Calu3 (cell line): Measurements from ENCODE around the gene BCL2L14. TPM values are rescaled to one million over a fixed set of nuclear protein-coding genes. Genes with fewer than 3 reads are reported as not detected.

Experiments used
- BruUV-seq: library from RNA; stranded (reverse); fragments of 400-500 nt; replicated peaks from 2 replicates; lab custom pipeline; 2021; lab: Mats Ljungman, UMichigan
- CTCF ChIA-PET: fragments of 300-600 bp; sonication (Branson Sonifier 250); formaldehyde crosslinking; loops from one replicate; lab custom pipeline; 2022; ENCODE audit warnings: antibody characterized with exemption; lab: Charles Lee
- DNase-seq: peaks from one replicate; pipeline ENCODE4 v3.0.0; 2022
- H3K27ac Mint-ChIP-seq: one replicate; pipeline ENCODE4 v1.8.0; 2022; ENCODE audit warnings: mixed read lengths; ENCODE audit not compliant: unreplicated experiment
- H3K27me3 Mint-ChIP-seq: one replicate; pipeline ENCODE4 v1.8.0; 2022; ENCODE audit warnings: mixed read lengths; ENCODE audit not compliant: unreplicated experiment
- H3K36me3 Mint-ChIP-seq: one replicate; pipeline ENCODE4 v1.8.0; 2022; ENCODE audit warnings: mild to moderate bottlenecking, moderate library complexity, mixed read lengths; ENCODE audit not compliant: insufficient read depth, unreplicated experiment
- H3K4me1 Mint-ChIP-seq: one replicate; pipeline ENCODE4 v1.8.0; 2022; ENCODE audit warnings: mild to moderate bottlenecking, low read depth, mixed read lengths; ENCODE audit not compliant: unreplicated experiment
- H3K4me3 Mint-ChIP-seq: one replicate; pipeline ENCODE4 v1.8.0; 2022; ENCODE audit warnings: mild to moderate bottlenecking, low read depth, moderate library complexity, mixed read lengths; ENCODE audit not compliant: unreplicated experiment
- H3K9me3 Mint-ChIP-seq: one replicate; pipeline ENCODE4 v1.8.0; 2022; ENCODE audit warnings: low read depth, mixed read lengths; ENCODE audit not compliant: unreplicated experiment
- intact Hi-C: fragments of 100-400 bp; cut with micrococcal nuclease; formaldehyde crosslinking; loops from one replicate; pipeline ENCODE4 v1.10.0; 2022; ENCODE audit not compliant: unreplicated experiment
- total RNA-seq: library from RNA; stranded (reverse); gene quantifications from 2 replicates; pipeline ENCODE4 v1.2.3, GENCODE V29; 2022
- TF ChIP-seq, protein P1 (sequence below): fragments of 200-600 bp; IDR thresholded peaks from one replicate; pipeline ENCODE4 v1.8.0; 2022; ENCODE audit warnings: antibody characterized with exemption; ENCODE audit not compliant: unreplicated experiment

The BCL2L14 gene
- total RNA-seq, 1 experiment from 2014 or later = 5.5 TPM

DNA sequence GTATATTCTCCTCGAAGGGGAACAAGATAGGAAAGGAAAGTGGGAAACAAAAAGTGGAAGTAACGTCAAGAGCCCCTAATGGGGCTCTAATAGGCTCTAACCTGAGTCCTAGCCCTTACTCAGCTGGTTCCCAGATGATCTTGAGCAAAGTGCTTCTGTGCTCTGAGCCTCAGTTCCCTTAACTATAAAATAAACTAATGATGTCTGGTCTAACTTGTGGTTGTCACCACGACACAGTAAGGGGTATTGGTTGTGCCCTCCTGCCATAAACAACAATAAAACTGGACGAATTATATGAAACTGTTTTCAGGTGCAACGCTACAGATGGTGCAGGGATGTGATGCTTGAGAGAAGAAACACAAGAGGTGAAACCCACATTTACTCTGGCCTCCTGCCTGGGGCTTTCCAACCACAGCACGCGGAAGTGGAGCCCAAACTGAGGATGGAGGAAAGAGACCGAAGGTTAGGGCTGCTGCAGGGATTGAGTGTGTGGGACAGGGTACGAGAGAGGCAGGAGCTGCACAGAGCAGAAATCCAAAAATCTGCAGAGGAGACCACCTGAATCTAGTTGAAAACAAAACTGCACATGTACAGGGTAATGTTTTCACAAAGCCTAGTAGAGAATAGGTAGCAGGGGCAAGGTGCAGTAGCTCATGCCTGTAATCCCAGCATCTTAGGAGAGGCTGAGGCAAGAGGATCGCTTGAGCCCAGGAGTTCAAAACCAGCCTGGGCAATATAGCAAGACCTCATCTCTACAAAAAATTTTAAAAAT lies 45.6 kb upstream of the BCL2L14 start:
- no peak overlapping the region for H3K4me3 Mint-ChIP-seq
- no TSS peak for BruUV-seq
- TF ChIP-seq, protein P1, sequence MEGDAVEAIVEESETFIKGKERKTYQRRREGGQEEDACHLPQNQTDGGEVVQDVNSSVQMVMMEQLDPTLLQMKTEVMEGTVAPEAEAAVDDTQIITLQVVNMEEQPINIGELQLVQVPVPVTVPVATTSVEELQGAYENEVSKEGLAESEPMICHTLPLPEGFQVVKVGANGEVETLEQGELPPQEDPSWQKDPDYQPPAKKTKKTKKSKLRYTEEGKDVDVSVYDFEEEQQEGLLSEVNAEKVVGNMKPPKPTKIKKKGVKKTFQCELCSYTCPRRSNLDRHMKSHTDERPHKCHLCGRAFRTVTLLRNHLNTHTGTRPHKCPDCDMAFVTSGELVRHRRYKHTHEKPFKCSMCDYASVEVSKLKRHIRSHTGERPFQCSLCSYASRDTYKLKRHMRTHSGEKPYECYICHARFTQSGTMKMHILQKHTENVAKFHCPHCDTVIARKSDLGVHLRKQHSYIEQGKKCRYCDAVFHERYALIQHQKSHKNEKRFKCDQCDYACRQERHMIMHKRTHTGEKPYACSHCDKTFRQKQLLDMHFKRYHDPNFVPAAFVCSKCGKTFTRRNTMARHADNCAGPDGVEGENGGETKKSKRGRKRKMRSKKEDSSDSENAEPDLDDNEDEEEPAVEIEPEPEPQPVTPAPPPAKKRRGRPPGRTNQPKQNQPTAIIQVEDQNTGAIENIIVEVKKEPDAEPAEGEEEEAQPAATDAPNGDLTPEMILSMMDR = no peak
- intact Hi-C loops = no loop called here
- CTCF ChIA-PET = no interaction called here
- H3K4me1 Mint-ChIP-seq = peaks cover 19% of the 10 kb centered on the region
- DNase-seq = peak; percentile 45
- peaks cover 4% of the 10 kb centered on the region for H3K9me3 Mint-ChIP-seq
- H3K27me3 Mint-ChIP-seq = no peaks in the 10 kb centered on the region
- peak overlapping the region; percentile 61 for H3K27ac Mint-ChIP-seq
- H3K36me3 Mint-ChIP-seq = no peaks in the 10 kb centered on the region

DNA sequence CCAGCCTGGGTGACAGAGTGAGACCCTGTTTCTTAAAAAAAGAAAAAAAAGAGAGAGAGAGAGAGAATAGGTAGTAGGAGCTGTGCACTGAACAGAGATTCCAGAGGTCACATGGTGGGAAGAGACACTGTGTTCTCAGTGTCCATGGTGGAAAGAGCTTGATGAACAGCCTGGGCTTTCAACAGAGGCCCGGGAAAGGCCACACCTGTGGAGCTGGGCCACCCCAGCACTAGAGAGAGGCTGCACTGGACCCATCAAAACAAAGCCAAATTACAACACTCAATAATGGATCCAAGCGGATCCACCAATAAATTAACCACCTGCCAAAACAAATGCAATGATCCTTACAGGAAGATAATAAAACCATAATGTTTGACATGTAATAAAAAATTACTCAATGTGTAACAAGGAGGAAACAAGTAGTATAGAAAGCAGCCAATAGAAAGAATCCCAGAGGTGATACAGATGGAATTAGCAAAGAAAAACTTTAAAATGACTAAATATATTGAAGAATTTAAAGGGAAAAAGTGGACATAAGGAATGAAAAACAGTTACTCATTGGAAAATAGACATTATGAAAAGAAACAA lies 44.8 kb upstream of the BCL2L14 start:
- Mint-ChIP-seq H3K27ac (peak overlapping the region; percentile 61), H3K4me1 (peaks cover 19% of the 10 kb centered on the region), H3K4me3 (no peak overlapping the region), H3K9me3 (peaks cover 4% of the 10 kb centered on the region), H3K27me3 (no peaks in the 10 kb centered on the region), H3K36me3 (no peaks in the 10 kb centered on the region)
- no peak for DNase-seq
- BruUV-seq = no TSS peak
- intact Hi-C loops = no loop called here
- TF ChIP-seq, protein P1 = no peak
- CTCF ChIA-PET = no interaction called here

- TF ChIP-seq, protein P1 = no peak
- DNase-seq = no peak
- Mint-ChIP-seq H3K9me3 (peaks cover 4% of the 10 kb centered on the region), H3K4me1 (peaks cover 33% of the 10 kb centered on the region), H3K27ac (no peak overlapping the region), H3K36me3 (peaks cover 9% of the 10 kb centered on the region), H3K27me3 (no peaks in the 10 kb centered on the region), H3K4me3 (no peak overlapping the region)
- intact Hi-C loops = no loop called here
- CTCF ChIA-PET = no interaction called here
- no TSS peak for BruUV-seq
Measured at GRCh38 chr12:12028668-12029402, 41.9 kb upstream of the BCL2L14 start.

DNA sequence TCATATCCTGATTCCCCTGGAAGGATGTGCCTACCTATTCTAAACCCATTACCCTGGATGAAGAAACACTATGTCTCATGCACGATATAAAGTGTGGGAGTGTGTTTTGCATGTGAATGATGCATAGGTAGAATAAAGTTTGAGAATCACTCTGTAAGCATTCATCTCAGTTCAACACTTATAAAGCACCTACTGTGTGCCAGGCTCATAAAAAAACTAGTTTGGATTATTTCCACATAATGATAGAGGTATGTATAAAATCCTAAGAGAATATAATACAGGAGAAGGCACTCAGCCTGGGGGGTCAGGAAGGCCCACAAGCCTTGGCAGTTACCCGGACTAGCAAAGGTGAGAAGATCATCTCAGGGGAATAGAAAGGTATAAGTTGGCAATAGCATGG lies 41.1 kb upstream of the BCL2L14 start:
- BruUV-seq = no TSS peak
- H3K4me3 Mint-ChIP-seq = no peak overlapping the region

More for the DNA sequence above, 41.1 kb upstream of the BCL2L14 start:
- H3K36me3 Mint-ChIP-seq = peaks cover 9% of the 10 kb centered on the region
- no peak for DNase-seq
- peaks cover 29% of the 10 kb centered on the region for H3K4me1 Mint-ChIP-seq
- intact Hi-C loops = loop anchor here (10.0 kb wide), 1 partner anchor 195 kb away; no protein-coding TSS in a partner anchor
- peaks cover 4% of the 10 kb centered on the region for H3K9me3 Mint-ChIP-seq
- CTCF ChIA-PET = no interaction called here
- H3K27ac Mint-ChIP-seq = no peak overlapping the region
- no peaks in the 10 kb centered on the region for H3K27me3 Mint-ChIP-seq
- TF ChIP-seq, protein P1 = no peak
